Keratinocyte (primary cell): ENCODE results near the gene ERH.

Source experiments
- CTCF ChIP-seq, 3 experiments: IDR thresholded peaks in 1 of 3; conservative IDR thresholded peaks in 1 of 3; optimal IDR thresholded peaks in 1 of 3; 2 replicates in 2 of 3; 3 replicates in 1 of 3; pipeline versions ENCODE3 to v1.5.1; 2011; ENCODE audit warnings: low read length in 3 of 3, mild to moderate bottlenecking in 3 of 3, moderate library complexity in 2 of 3, control low read depth in 1 of 3, inconsistent platforms in 1 of 3; ENCODE audit not compliant: insufficient read depth in 2 of 3; ENCODE audit errors: extremely low read depth in 1 of 3
- EZH2 ChIP-seq: IDR thresholded peaks from one replicate; pipeline ENCODE4 v1.6.1; 2012; ENCODE audit warnings: inconsistent platforms, mild to moderate bottlenecking, low read length, moderate library complexity

- TF ChIP-seq CTCF (optimal IDR thresholded peaks at IDR 0.05 in 1 of 3, IDR thresholded peaks at IDR 0.05 in 1 of 3, conservative IDR thresholded peaks at IDR 0.05 in 1 of 3; ENCODE audit: extremely low read depth in 1 of 3, insufficient read depth in 2 of 3, low read length in 3 of 3): no peak
- no peak for TF ChIP-seq EZH2
These were observed 33.7 kb downstream of the ERH start for GRCh38 chr14:69364378-69364777.
